Lower leg skin (tissue), 3 donors: ENCODE results near the gene DLG2.

ENCODE experiments used
- POLR2A ChIP-seq, 2 donors: fragments of 450-650 bp; IDR thresholded peaks; one replicate each; pipeline ENCODE4 v1.6.1; 2016 to 2017; ENCODE audit warnings: antibody characterized with exemption in 2 of 2, mild to moderate bottlenecking in 1 of 2, moderate library complexity in 1 of 2
- TF ChIP-seq, protein P1 (sequence below), 3 donors: fragments of 450-650 bp; IDR thresholded peaks; one replicate each; pipeline ENCODE4 v1.5.1; 2016; ENCODE audit warnings: antibody characterized with exemption in 3 of 3, mild to moderate bottlenecking in 3 of 3, moderate library complexity in 2 of 3

DNA sequence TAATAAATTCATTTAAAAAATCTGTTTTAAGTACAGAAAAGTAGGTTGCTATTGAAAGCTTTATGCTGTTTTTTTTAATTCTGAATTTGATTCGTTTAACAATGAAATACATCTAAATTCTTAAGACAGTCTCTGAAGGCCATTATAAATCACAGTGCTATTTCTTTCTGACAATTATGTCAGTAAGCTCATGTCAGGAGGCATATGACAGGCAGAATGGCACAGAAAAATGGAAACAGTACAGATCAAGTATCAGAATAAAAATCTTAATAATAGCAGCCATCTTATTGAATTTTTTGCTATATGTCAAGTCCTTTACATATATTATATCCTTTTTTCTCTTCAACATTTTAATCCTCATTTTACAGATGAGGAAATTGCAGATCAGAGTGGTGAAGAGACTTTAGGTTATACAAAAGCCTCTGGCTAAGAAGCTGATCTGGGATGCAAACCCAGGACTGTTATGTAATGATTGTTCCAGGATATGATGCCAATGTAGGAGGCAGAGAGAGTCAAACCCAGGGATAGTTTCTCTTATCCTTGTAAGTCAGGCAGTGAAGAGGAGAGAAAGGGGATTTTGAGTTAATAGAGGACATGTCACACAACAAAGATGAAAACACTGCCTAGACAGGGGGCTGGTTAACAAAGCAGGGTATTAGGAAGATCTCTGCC, 2057.9 kb downstream of the DLG2 start:
- TF ChIP-seq, protein P1, sequence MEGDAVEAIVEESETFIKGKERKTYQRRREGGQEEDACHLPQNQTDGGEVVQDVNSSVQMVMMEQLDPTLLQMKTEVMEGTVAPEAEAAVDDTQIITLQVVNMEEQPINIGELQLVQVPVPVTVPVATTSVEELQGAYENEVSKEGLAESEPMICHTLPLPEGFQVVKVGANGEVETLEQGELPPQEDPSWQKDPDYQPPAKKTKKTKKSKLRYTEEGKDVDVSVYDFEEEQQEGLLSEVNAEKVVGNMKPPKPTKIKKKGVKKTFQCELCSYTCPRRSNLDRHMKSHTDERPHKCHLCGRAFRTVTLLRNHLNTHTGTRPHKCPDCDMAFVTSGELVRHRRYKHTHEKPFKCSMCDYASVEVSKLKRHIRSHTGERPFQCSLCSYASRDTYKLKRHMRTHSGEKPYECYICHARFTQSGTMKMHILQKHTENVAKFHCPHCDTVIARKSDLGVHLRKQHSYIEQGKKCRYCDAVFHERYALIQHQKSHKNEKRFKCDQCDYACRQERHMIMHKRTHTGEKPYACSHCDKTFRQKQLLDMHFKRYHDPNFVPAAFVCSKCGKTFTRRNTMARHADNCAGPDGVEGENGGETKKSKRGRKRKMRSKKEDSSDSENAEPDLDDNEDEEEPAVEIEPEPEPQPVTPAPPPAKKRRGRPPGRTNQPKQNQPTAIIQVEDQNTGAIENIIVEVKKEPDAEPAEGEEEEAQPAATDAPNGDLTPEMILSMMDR (IDR thresholded peaks at IDR 0.05): no peak
- no peak for TF ChIP-seq POLR2A (IDR thresholded peaks at IDR 0.05)
